DMS153 (cell line): Measurements from ENCODE around the gene ZBTB8OS.
A peak's percentile ranks its signal among the peaks of the same experiment; 100 is the strongest.
"Not testable (repeated sequence)": the region's sequence is repeated elsewhere in the genome, so short reads cannot be mapped to it uniquely, and the experiment has no call there.

Experiments used
- DNase-seq: peaks from one replicate; lab custom pipeline; 2025; lab: John Stamatoyannopoulos, UW

The ZBTB8OS gene

DNA sequence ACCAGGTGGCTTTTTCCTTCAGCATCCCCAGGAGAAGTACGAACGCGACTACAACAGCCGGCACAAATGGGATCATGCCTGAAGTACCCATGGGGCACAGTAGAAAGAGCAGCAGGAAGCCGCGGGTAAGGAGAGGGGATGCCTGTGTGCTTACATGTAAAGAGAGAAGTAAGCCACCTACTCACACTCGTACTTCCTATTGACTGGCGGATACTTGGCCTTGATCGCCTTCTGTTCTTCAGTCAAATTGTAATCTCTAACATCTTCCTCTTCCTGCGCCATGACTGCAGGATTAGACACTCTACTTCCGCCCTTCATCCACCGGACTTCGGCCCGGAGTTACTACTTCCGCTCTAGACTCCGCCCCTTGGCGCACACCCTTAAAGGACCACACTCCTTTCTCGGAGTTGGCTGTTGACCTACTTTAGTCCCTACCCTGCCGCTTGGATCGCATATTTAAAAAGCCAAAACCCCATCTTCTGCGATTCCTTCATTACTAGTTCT lies at the start of gene ZBTB8OS:
Gene ZBTB8OS, minus strand, starts transcription at position 303 of the 504 bp plus-strand sequence. Its CDS starts 21 bp downstream, at position 282.
- DNase-seq: peak; percentile 95

DNA sequence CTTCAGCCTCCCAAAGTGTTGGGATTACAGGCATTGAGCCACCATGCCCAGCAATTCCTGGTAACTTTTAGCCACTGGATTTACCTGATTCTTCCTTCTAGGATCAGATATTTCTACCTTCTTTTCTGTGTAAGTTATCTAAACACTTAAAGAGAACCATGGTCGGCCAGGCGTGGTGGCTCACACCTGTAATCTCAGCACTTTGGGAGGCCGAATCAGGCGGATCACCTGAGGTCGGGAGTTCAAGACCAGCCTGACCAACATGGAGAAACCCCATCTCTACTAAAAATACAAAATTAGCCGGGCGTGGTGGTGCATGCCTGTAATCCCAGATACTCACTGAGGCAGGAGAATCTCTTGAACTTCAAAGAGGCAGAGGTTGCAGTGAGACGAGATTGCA lies 46.6 kb upstream of the ZBTB8OS start:
- DNase-seq: not testable (repeated sequence)

DNA sequence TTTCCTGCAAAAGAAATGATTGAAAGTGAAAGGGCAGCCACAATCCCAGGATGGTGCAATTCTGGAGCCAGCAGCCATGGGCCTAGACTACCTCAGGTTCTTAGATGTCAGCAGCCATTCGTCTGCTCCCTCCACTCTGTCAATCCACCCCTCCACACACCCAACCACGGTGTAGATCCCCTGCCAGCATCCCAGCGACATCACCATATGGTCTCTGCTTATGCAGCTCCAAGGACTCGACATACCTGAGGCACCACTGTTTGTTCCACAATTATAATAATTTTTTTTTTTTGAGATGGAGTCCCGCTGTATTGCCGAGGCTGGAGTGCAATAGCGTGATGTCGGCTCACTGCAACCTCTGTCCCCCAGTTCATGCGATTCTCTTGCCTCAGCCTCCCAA lies 45.7 kb upstream of the ZBTB8OS start:
- no peak for DNase-seq

DNA sequence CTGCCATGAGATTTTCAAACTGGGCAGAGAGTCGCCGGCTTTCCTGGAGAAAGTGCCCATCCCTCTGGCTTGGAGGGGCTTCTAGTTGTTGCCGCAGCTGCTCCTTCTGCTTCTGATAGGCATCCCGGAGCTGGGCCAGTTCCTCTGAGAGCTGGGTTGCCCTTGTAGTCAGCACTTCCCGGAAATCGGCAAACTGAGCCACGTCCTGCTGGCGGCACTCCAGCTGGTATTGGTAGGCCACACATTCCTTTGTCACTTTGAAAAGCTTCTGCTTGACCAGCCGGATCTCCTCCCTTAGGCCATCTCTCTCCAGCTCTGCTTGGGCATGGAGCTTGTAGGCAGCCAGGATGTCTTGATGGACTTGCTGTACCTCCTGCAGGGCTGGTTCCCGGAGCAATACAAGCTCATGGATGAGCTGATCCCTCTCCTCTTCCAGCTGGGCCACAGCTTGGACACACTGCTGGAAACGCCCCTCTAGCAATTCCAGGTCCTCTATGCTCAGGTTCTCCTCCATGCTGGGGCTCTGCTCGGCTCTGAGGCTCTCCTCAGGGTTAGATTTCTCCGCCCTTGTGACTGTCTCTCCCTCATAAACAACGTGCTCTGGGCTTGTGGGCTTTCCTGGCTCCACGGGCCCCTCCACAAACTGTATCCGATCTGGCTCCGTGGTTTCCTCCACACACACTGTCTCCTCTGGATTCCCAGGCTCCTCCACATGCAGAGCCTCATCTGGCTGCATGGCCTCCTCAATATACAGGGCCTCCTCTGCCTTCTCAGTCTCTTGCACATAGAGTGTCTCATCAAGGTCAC lies 45.0 kb upstream of the ZBTB8OS start:
- DNase-seq: no peak

GRCh38 chr1:32693455-32694174 lies 43.3 kb upstream of the ZBTB8OS start:
- DNase-seq: no peak

DNA sequence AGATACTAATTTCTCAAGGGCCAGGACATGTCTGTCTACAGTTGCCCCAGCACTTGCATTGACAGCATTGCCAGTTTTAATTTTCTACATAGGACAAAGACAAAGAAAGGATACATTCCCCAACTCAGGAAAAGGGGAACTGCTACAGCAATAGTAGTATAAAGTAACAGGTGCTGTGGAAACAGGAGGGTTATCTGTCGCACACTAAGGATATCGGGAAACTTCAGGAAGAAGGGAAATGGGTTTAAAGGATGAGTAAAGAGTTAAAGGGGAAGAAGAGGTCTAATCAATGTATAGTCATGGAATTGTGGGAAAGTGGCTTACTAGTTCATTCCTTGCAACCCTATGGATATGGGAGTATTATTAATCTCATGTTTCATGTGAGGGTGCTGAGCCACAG lies 36.0 kb upstream of the ZBTB8OS start:
- DNase-seq: no peak

DNA sequence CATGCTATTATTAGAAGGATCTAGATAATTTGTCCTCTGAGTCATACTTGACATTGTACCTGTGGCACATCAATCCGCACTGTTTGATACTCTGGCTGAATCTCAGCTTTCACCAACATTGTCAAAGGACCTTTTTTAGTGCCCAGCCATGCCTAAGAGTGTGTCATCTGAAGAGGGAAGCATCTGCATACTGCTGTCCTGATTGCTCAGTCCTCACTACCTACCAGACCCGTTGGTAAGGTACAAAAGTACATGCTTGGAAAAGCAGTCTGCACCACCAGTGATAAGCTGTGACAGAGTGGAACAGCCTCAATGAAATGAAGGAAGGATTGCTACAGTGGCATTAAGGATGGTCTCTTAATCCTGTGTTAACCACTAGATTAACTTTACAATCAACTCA lies 35.1 kb upstream of the ZBTB8OS start:
- DNase-seq: no peak

DNA sequence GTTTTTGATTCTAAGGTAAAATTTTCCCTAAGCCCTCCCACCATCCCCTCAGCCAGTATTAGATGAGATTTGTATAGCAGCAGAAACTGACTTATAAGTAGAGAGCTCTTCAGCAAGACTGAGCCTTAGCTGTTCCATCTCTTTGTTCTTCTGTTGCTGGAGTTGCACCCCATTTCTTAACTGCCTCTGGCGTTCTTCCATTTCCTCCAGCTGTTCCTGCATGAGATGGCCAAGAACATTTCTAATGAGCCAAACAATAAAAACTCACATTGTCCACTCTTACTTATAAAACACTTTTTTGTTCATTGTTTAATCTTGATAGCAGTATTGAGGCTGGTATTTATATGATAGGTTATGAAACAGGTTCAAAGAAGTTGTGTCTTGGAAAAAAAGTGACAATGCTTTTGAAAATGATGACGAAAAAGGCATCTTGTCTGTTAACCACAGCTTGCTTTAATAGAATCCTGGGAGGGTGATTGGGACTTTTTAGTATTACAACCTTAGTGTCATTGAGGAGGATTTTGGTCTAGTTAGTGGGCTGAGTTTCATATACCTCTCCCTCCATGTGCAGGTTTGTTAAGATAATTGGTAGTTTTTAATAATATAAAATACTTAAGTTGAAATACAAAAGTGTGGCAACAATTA lies 33.9 kb upstream of the ZBTB8OS start:
- no peak for DNase-seq

DNA sequence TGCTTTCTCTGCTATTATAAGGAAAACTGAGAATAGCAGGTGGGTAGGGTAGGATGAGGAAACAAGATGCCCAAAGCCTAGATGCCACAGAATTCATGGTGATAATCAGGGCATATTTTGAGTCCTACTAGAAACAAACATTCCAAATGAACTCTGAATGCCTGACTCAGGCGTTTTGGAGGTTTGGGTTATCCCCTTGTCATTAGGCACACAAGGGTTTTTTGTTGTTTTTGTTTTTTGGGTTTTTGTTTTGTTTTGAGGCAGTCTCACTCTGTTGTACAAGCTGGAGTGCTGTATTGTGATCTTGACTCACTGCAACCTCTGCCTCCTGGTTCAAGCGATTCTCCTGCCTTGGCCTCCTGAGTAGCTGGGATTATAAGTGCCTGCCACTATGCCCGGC lies 33.0 kb upstream of the ZBTB8OS start:
- DNase-seq: no peak

GRCh38 chr1:32681999-32682398 lies 31.6 kb upstream of the ZBTB8OS start:
- DNase-seq: no peak

- no peak for DNase-seq
These were observed 31.2 kb upstream of the ZBTB8OS start for GRCh38 chr1:32681509-32681908.

GRCh38 chr1:32680642-32681041 lies 30.3 kb upstream of the ZBTB8OS start:
- no peak for DNase-seq

DNA sequence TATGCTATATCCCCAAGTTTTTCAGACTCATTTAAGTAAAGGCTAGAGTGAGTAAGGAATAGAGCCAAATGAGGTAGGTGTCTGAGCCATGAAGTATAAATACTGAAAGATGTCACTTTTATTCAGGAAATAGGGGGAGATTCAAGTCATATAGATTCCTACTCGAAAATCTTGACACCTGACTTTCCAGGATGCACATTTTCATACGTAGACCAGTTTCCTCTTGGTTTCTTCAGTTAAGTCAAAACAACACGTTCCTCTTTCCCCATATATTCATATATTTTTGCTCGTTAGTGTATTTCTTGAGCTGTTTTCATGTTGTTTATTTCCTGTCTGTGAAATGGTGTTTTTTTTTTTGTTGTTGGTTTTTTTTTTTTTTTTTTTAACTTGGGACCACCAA lies 29.6 kb upstream of the ZBTB8OS start:
- not testable (repeated sequence) for DNase-seq

GRCh38 chr1:32676945-32677344 lies 26.6 kb upstream of the ZBTB8OS start:
- no peak for DNase-seq

DNA sequence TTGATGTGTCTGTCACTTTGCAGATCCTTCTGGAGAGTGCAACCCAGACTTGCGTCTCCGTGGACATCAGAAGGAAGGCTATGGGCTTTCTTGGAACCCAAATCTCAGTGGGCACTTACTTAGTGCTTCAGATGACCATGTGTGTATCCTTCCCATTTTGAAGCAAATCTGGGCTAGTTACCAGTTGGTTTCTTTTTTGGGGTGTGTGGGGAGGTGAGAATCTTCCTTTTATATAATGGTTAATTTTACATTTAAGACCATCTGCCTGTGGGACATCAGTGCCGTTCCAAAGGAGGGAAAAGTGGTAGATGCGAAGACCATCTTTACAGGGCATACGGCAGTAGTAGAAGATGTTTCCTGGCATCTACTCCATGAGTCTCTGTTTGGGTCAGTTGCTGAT lies 18.4 kb upstream of the ZBTB8OS start:
- DNase-seq: not testable (repeated sequence)

GRCh38 chr1:32666901-32667566 lies 16.7 kb upstream of the ZBTB8OS start:
- DNase-seq: no peak

DNA sequence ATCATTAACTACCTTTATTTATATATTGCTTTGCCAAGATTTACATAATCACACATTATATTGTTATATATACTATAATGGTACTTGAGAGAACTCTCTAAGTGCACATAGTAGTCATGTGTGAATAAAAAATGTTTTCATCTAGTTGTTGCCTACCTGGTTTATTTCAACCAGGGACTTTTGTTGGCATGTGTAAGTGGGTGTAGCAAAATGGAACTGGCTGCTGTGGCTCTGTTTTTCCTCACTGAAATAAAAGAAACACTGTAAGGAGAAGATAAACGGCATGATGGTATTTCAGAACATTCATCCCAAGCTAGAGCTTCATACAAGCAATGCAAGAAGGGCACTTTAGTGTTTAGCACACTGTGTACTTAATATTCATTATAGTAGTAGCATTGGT lies 15.6 kb upstream of the ZBTB8OS start:
- no peak for DNase-seq

- DNase-seq: no peak
These were observed 9.2 kb upstream of the ZBTB8OS start for GRCh38 chr1:32659581-32659980.

GRCh38 chr1:32652244-32652962 lies 2.1 kb upstream of the ZBTB8OS start:
- no peak for DNase-seq

DNA sequence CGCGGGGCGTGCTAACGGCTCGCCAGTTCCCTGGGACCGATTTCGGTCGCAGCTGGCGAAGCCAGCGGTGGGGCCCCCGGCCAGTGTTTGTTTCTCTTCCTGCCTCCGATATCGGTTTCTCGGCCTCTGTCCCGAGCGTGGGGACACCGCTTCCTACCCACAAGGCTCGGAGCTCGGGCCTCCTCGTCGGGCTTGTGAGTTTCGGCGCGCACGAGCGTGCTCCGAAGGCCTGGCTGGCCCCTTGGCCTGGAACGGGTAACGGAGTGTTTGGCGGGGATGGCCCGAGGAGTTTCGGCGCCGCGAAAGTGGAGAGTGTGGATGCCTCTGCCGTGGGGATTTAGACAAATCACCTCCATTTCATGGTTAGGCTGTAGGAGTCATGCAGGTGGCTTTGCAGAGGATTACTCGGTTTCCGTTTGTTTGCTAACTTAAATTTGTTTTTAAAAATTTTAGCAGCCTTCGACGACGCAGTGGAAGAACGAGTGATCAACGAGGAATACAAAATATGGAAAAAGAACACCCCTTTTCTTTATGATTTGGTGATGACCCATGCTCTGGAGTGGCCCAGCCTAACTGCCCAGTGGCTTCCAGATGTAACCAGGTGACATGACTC lies 1.2 kb upstream of the ZBTB8OS start:
- no peak for DNase-seq
